ENCODE measurements around the gene NSDHL. TPM values are rescaled to one million over a fixed set of nuclear protein-coding genes. Genes with fewer than 3 reads are reported as not detected.

Gene NSDHL
- total and polyA plus RNA-seq, 2 of the 13 experiments (the other 11 are each of a cell fraction or from before 2014, with no cell fraction given), result 26.2 to 49.3 TPM

DNA sequence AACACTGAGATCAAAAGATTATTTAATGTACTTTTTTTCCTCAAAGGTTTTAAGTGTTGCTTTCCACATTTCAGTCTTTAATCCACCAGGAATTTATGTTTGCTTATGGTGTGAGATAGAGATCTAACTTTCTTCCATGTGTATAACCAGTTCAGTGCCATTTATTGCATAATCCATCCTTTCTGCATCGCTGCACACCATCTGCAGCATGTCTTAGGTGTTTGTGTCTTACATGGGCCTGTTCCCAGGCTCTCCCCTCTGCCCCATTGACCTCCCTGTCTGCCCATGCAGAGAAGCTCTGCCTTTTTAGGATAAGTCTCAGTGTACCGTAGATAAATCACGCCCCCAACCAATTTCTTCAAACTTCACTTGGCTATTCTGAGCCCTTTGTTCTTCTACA, 30.3 kb downstream of the NSDHL start:
- H3K4me1 ChIP-seq (ENCODE audit: insufficient read depth, low read length), result no peaks in the 10 kb centered on the region
- ChIA-PET POLR2A (no interaction called here), CTCF (ENCODE audit: low intra/inter-chr PET ratio, low total read pairs) (no interaction called here)
- no peak overlapping the region for H3K27ac ChIP-seq (ENCODE audit: extremely low read length, insufficient read depth, low read length)
- H3K9me3 ChIP-seq (ENCODE audit: low read length), result no peaks in the 10 kb centered on the region
- 91% methylated on average over 3 of the region's 3 CpGs for WGBS (ENCODE audit: low lambda C conversion rate)
- TF ChIP-seq ZNF329 (CRISPR knock-in tag; IDR thresholded peaks at IDR 0.05; ENCODE audit: low read depth) (no peak), NFE2 (CRISPR knock-in tag; IDR thresholded peaks at IDR 0.05) (no peak), MAZ (IDR thresholded peaks at IDR 0.05; ENCODE audit: borderline replicate concordance, low read depth, low read length) (no peak), MAZ (CRISPR knock-in tag; IDR thresholded peaks at IDR 0.05; ENCODE audit: low read depth) (no peak), ZNF672 (CRISPR knock-in tag; IDR thresholded peaks at IDR 0.05) (no peak), KLF15 (CRISPR knock-in tag; IDR thresholded peaks at IDR 0.05; ENCODE audit: borderline replicate concordance) (no peak)
- TF ChIP-seq, protein P1, sequence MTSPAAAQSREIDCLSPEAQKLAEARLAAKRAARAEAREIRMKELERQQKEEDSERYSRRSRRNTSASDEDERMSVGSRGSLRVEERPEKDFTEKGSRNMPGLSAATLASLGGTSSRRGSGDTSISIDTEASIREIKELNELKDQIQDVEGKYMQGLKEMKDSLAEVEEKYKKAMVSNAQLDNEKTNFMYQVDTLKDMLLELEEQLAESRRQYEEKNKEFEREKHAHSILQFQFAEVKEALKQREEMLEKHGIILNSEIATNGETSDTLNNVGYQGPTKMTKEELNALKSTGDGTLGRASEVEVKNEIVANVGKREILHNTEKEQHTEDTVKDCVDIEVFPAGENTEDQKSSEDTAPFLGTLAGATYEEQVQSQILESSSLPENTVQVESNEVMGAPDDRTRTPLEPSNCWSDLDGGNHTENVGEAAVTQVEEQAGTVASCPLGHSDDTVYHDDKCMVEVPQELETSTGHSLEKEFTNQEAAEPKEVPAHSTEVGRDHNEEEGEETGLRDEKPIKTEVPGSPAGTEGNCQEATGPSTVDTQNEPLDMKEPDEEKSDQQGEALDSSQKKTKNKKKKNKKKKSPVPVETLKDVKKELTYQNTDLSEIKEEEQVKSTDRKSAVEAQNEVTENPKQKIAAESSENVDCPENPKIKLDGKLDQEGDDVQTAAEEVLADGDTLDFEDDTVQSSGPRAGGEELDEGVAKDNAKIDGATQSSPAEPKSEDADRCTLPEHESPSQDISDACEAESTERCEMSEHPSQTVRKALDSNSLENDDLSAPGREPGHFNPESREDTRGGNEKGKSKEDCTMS (CRISPR knock-in tag; conservative IDR thresholded peaks at IDR 0.05), result no peak
- TF ChIP-seq, protein P2, sequence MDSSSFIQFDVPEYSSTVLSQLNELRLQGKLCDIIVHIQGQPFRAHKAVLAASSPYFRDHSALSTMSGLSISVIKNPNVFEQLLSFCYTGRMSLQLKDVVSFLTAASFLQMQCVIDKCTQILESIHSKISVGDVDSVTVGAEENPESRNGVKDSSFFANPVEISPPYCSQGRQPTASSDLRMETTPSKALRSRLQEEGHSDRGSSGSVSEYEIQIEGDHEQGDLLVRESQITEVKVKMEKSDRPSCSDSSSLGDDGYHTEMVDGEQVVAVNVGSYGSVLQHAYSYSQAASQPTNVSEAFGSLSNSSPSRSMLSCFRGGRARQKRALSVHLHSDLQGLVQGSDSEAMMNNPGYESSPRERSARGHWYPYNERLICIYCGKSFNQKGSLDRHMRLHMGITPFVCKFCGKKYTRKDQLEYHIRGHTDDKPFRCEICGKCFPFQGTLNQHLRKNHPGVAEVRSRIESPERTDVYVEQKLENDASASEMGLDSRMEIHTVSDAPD (CRISPR knock-in tag; IDR thresholded peaks at IDR 0.05), result no peak
- H3K4me2 ChIP-seq (ENCODE audit: low read depth, low read length), result no peak overlapping the region
- no peak for ATAC-seq
- H3K36me3 ChIP-seq (replicated peaks in 1 of 2; ENCODE audit: control insufficient read depth in 1 of 2, insufficient read depth in 2 of 2, low read length in 2 of 2), result peaks cover 1 to 54% of the 10 kb centered on the region in 2 experiments
- BruUV-seq (replicated peaks), result no TSS peak
- H3K4me3 ChIP-seq (replicated peaks in 1 of 3; ENCODE audit: insufficient read depth in 1 of 3, low read depth in 2 of 3, low read length in 3 of 3), result no peak overlapping the region
- intact Hi-C loops (cut with micrococcal nuclease; ENCODE audit: unreplicated experiment), result no loop called here
- in situ Hi-C loops (cut with HindIII; ENCODE audit: extremely low pct_ligation_motif_present, low pct_unique_long_range_greater_than_20kb), result no loop called here
- H2AFZ ChIP-seq (ENCODE audit: low read length), result no peak overlapping the region
- no peak for FAIRE-seq
- no peaks in the 10 kb centered on the region for H3K27me3 ChIP-seq (ENCODE audit: control insufficient read depth in 1 of 2, insufficient read depth in 2 of 2, low read length in 2 of 2)
- H4K20me1 ChIP-seq (ENCODE audit: insufficient read depth, low read length), result no peaks in the 10 kb centered on the region
- DNase-seq (ENCODE audit: low spot score), result no peak
- no peaks in the 10 kb centered on the region for H3K79me2 ChIP-seq (ENCODE audit: insufficient read depth, low read length)
- no peak overlapping the region for H3K9ac ChIP-seq (ENCODE audit: insufficient read depth, low read depth, low read length)

Measured in HepG2 (cell line).